Hippocampal formation (tissue), 2 donors: ENCODE results near the gene P2RX3.

ENCODE experiments used
- DNase-seq, 2 donors: peaks; one replicate each; lab custom pipeline; 2025; lab: John Stamatoyannopoulos, UW

The P2RX3 gene

DNA sequence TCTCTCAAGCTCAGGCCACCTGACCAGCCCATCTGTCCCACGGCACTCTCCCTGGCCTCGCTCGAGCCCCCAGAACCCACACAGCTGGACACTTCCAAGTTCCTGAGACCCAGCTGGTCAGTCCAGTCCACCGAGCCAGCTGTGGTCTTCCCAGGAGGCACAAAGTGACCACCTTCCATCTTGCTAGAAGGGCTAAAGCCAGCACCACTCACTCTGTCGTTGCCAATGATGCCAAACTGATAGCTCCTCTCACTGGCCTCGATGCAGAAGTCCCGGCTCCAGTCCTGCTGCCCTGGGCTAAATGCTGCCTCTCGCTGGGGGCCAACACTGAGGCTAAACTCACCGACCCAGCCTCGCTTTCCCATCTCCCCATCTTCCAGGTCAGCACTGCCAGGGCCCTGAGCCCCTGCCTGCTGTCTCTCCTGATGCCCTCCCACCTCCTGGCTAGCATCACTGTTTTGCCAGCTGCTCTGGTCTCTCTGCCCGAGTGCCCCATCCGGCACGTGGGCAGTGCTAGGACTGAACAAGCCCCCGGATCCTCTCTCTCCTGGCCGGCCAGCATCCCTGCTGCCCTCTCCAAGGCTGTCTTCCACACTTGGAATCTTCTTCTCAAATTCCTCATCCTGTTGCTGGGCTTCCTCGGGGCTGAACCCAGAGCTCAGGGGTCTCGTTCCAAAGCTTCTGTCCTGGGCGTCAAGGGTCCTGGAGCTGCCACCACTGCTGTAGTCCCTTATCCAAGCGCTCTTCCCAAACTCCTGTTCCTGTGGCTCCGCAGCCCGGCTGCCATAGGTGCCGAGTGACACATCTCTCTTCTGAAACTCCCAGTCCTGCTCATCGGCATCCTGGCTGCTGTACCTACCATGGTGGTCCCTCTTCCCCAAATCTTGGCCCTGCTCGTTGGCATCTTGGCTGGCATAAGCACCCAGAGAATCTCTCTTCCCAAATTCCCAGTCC is 28.8 kb upstream of the P2RX3 start:
- no peak for DNase-seq

- DNase-seq = no peak
These were observed 28.1 kb upstream of the P2RX3 start for GRCh38 chr11:57310091-57310490.

DNA sequence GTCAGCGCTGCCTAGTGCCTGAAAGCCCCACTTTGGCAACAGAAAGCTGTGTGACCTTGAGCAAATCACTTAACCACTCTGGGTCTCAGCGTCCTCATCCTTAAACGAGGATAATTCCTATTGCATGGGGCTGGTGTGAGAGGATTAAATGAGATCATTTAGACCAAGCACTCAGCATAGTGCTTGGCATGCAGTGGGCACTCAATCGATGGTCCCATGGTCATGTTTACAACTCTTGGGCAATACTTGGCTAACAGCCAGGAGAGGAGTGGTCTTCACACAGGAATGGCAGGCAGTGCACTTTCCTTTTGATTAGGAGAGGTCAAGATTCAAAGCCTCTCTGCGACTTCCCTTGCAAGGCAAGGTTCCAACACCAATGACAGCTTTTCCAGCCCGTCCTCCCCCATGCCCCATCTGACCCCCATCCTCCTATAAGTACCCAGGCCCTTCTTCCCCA is 27.5 kb upstream of the P2RX3 start:
- DNase-seq = no peak

DNA sequence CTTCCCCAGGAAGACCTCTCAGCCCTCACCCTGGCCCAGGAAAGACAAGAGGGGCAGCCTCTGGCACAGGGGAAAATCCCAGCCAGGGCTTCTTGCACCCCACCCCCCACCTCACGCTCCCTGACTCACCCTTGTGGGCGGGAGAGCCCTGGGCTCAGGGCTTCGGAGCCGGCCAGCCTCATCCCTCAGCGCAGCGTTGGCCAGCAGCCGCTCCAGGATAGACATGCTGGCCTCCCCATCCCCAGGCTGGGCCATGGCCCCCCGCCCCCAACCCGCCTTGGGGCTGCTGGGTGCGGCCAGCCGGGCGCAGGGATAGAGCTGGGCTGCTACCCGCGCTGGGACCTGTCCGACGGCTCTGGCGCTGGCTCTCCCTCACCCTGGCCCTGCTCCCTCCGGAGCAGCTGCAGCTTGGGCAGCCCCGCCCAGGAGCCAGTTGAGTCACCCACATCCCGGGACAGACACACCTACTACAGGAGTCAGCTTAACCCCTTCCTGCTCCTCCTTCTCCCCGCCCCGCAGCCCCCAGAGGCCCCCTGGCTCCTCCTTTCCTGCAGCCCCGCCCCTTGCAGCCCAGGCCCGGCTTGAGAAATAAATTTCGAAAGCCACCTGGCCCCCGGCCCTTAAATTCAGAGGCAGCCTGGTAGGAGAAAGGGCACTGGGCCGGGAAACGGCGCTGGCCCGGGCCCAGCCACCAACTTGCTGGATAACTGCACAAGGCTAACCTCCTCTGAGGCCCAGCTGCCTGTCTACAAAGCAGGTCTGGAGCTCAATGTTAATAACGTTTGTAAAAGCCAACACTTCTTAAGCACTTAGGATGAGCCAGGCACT is 26.8 kb upstream of the P2RX3 start:
- peak; percentile 59 to 66 for DNase-seq

- no peak for DNase-seq
These were observed 25.6 kb upstream of the P2RX3 start for GRCh38 chr11:57312511-57313021.

DNA sequence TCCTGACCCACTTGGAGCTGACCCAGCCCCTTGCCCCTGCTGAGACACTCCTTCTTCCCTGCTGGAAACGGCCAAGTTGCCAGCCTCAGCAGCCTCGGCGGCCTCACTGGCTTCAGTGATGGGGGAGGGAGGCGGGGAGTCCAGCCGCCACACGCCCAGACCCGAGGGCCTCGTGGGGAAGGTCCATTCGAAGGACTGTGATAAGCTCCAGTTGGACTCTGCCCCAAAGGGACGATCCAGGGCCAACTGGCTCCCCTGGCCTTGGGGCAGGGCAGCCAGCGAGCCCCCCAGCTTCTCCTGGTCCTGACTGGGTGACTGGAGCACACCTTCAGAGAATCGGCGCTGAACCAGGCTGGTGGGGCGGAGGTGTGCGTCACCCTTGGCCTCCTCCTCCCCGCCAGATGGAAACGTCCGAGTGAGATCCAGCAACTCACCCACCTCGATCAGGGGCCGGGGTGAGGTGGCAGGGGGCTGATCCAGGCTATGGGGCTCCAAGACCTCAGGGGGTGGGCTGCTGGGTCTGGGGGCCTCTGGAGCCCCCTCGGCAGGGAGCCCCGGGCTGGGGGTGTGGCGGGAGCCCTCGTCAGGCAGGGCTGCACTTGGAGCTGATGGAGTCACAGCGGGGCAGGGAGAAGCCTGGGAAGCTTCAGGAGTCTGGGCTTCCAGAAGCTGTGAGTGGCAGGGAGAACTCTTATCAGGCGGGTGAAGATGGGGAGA is 24.9 kb upstream of the P2RX3 start:
- no peak for DNase-seq

GRCh38 chr11:57313788-57314135 is 24.4 kb upstream of the P2RX3 start:
- no peak for DNase-seq

- no peak for DNase-seq
These were observed 23.8 kb upstream of the P2RX3 start for GRCh38 chr11:57314221-57314973.

DNA sequence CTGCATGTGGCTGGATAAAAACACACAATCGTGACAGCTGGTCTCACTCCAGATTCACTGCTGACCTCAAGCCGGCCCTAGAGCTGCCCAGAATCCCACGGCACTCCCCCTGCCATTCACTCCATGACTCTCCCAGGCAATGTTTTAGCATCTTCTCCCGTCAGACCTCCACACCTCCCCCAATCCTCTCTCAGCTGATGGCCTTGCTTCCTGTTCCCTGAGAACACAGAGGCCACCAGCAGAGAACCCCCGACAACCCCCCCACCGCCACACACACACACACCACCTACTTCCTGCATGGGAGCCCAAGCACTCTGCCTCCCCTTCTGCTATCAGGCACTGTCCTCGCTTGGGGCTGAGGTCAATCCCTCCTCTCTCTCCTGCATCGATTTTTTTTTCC is 22.7 kb upstream of the P2RX3 start:
- DNase-seq = no peak

DNA sequence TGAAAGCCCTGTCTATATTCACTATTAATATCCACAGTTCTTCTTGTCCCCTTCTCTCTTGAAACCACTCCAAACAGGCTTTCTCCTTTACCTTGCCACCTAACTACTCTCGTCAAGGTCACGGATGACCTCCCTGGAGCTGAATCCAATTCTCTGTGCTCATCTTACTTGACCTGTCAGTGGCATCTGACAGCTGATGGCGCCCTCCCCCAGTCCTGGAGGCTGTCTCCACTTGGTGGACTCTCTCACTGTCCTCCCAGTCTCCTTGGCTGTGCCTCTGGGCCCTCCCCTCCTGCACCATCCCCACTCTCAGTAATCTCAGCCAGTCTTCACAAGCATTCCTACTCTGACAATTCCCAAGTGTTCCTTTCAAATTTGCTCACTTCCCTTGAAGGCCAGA is 22.1 kb upstream of the P2RX3 start:
- no peak for DNase-seq

GRCh38 chr11:57318178-57318577 is 20.0 kb upstream of the P2RX3 start:
- DNase-seq = peak in 1 of 2 donors; percentile 5

DNA sequence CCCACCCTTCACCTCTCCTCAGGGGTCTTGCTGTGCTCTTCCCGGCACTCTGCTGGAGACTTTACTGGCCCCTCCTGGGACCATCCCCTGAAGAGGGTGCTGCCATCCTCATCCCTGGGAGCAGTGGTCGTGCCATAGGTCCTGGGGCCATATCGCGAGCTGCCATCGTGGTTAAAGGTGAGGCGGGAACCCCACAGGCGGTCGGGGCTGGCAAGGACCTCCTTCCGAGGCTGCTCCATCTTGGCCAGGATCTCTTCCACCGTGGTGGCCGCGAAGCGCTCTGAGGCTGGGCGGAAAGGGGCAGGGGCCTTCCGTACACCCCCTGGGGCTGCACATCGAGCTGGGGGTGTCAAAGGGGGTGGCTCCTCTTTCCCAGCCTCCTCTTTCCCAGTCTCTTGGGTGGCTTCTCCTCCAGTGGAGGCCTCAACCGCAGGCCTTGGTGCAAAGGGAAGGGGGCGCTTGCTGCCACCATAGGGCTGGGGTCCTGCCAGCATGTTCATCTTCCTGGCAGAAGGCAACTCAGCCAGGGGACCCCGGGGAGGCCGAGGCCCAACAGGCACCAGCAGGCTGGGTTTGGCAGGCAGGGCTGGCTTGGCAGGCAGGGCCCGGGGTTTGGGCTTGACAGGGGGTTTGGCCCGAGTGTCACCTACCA is 18.0 kb upstream of the P2RX3 start:
- no peak for DNase-seq

DNA sequence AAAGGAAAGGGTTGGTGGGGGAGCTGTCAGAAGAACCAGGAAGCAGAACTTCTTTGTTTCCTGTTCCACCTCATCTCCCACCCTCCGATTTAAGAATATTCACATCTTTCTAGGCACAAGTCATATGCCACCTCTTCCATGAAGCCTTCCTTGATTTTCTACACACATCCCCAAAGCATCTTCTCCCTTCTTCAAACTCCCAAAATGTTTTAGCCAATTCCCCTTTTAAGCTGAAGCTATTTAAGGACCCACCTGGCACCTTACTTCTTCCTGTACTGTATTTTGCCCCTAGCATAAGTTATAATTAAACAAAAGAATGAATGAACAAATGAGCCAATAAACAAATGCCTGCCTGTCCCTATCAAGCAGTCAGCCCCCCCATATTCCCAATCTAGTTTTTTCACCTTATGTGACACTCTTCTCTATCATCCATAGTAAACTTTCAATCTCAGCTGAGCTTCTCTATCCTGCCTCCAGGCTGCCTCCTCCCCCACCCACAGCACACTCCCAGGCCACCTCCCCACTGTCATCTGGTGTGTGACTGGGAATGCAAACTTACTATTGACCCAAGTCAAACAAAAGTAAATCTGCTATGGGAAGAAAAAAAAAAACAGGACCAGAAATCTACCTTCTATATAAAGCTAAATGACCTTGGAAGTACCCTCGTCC is 17.3 kb upstream of the P2RX3 start:
- DNase-seq = no peak

DNA sequence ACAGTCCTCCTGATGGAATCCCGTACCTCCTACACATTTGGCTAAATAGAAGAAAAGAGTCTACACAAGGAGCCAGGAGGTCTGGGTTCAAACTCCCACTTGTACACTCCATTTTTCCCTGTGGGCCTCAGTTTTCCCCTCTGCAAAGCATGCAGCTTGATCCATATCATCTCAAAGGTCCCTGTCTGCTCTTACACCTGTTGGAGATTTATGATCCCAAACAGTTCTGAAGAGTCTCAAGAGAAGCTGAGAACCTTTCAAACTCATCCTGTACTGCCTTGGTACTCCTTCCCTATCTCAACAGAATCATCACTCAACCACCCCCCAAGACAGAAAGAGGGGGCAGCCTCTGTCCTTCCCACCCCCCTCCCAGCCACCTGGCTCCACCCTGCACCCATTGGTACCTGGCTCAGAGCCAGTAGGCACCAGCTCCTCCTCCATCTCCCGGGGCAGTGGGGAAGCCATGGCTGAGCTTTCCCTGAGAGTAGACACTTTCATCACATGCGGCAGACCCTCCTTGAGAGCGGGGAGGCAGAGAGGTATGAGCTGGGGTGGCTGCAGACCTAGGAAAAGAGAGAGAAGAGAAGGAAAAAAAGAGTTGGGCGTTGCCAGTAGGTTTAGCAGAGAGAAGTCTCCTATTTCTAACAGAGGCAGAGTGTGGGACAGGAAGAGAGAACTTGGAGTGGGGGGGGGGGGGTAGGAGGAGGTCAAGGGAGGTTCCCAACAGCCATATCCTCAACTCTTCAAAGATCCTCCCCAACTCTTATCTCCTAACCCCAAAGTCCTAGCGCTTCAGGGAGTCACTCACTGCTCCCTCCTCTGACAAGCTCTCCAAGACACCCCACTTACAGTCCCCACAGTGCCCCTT is 16.5 kb upstream of the P2RX3 start:
- DNase-seq = no peak

GRCh38 chr11:57322256-57323166 is 15.6 kb upstream of the P2RX3 start:
- peak; percentile 18 to 65 for DNase-seq

- no peak for DNase-seq
These were observed 14.8 kb upstream of the P2RX3 start for GRCh38 chr11:57323167-57323854.

DNA sequence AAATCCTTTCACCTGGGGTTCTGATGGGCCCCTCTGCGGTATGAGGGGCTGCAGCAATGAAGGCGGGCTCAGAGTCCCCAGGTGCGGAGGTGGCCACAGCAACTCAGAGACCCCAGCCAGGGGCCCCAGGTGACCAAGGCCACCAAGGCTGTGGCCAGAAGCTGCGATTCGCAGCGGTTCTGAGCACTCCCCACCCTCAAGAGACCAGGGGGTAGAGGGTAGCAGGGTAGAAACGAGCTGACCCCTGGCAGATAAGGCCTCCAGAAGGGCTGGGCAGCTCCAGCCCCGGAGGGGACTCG is 14.3 kb upstream of the P2RX3 start:
- no peak for DNase-seq
